KG1 (cell line): ENCODE measurements around the gene MEN1.
A peak's percentile ranks its signal among the peaks of the same experiment; 100 is the strongest.

Experiments used
- DNase-seq: peaks from one replicate; lab custom pipeline; 2025; lab: John Stamatoyannopoulos, UW

The MEN1 gene

DNA sequence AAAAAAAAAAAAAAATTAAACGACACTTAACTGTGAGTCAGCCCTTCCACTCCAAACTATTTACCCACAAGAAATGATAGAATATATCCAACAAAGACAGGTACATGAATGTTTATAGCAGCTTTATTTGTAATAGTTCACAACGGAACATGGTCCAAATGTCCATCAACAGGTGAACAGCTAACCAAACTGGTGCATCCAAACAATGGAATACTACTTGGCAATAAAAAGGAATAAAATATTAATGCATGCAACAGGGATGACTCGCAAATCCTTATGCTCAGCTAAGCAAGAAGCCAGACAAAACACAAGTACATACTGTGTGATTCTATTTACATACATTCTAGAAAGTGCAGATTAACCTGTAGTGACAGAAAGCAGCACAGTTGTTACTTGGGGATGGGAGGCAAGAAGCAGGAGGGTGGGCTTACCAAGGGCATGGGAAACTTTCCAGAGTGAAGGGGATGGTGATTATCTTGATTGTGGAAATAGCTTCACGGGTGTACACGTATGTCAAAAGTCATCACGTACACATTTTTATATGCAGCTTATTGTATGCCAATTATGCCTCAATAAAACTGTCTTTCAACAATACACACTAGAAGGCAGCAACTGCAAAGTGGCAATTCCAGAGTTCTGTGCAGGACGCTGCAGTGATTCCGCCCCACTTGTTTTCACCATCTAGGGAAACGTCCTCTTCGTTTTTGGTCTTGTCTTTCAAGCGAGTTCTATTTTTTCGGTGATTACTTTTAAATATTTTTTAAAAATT, 25.4 kb downstream of the MEN1 start:
- no peak for DNase-seq

- peak; percentile 100 for DNase-seq
These were observed 31.7 kb downstream of the MEN1 start, which contains the start of gene SF1 for GRCh38 chr11:64778473-64779298. Gene SF1 (minus strand): TSS chr11:64778542. CDS start chr11:64778392, 150 bp downstream.

DNA sequence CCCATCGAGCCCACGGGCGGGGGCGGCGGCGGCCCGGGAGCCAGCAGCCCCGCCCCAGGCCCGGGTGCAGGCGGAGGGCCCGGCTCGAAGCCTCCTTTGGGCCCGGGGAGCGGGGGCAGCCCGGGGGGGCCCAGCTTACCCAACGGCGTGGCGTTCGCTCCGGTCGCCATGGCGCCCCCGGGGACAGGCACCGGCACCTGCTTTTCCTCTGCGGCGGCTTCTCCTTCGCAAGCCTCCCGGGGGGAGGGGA, 32.2 kb downstream of the MEN1 start:
- no peak for DNase-seq

- DNase-seq, result peak; percentile 73
These were observed 32.7 kb downstream of the MEN1 start for GRCh38 chr11:64777449-64778222.

GRCh38 chr11:64776875-64777274, 33.5 kb downstream of the MEN1 start:
- DNase-seq, result no peak

DNA sequence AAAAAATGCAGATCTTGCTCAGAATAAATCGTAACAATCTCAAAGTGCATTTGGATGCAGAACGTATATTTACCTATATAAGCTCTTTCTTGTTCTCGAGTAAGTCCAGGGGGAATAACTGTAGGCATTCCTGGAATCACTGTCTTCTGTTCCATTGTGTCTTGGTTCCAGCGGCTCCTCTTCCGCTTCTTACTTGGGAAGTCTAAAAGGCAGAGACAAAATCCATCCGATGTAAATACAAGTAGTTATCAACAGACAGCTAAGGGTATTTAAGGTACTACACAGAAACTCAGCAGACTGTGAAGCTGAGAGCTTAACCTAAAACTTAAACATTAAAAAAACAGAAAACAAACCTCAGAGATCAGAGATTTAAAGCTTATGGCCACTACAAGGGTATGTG, 33.9 kb downstream of the MEN1 start:
- no peak for DNase-seq

GRCh38 chr11:64774144-64774543, 36.2 kb downstream of the MEN1 start:
- no peak for DNase-seq

- DNase-seq, result no peak
These were observed 37.9 kb downstream of the MEN1 start for GRCh38 chr11:64772303-64773018.

DNA sequence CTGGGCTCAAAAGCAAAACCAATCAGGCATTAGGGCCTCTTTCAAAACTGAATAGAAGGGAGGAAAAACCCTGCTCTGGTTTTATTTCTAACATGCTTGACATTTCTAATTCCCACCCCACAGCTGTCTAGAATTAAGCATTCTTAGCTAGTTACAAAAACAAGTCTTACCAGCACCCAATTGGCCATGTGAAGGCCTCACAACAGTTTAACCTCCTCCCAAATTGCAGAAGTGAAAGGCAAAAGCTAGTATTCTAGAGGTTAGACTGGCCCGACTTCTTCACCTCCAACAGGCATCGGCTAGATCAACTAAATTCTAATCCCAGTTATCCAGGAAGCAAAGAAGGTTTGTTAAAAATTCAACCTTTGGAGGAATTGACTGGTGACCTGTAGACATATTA, 38.5 kb downstream of the MEN1 start:
- DNase-seq, result no peak

DNA sequence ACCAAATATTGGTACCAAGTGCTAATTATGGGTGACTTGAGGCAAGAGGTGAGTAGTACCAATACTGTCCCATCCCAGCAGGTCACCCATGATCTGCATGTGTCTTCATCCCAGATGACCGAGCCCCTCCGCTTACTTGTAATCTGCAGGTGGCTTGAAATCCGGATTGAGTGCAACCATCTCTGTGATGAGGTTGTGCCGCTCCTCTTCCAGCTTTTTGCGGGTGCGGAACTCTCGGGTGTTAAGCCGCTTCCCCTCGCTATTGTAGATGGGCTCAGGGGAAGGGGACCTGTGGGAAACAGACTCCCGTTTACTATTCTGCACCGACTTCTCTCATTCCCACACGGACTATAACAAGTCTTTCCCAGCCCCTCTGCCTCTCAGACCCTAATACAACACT, 40.2 kb downstream of the MEN1 start:
- DNase-seq, result no peak

GRCh38 chr11:64769283-64769682, 41.1 kb downstream of the MEN1 start:
- DNase-seq, result no peak

GRCh38 chr11:64768300-64768694, 42.1 kb downstream of the MEN1 start:
- no peak for DNase-seq

- no peak for DNase-seq
These were observed 42.7 kb downstream of the MEN1 start for GRCh38 chr11:64767344-64768299.

- no peak for DNase-seq
These were observed 43.5 kb downstream of the MEN1 start for GRCh38 chr11:64766881-64767280.

GRCh38 chr11:64765851-64766665, 44.3 kb downstream of the MEN1 start:
- no peak for DNase-seq

DNA sequence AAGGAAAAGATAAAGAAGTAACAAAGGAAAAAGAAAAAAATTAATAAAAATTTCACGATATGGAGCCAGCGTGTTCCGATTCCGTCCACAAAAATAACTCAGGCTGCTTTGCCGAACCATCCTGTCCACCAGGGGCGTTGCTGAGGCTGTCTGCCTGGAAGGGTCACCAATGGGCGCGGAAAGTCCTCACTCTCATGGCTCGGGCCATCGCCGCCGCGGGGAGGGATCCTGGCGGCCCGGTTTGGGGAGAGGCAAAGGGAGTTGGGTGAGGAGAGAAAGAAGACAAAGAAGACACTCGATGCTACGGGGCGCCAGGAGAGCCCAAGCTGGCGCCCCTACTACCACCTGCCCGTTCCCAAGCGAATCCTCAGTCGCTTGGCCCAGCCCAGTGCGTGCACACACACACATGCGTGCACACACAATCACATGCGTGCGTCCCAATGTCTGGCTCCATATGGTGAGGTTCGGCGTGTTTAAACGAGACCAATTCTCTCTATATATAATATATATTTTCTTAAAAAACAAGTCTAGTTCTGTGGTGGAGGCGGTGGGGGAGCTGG, 45.0 kb downstream of the MEN1 start:
- DNase-seq, result no peak

GRCh38 chr11:64764753-64765152, 45.6 kb downstream of the MEN1 start:
- no peak for DNase-seq

- no peak for DNase-seq
These were observed 46.2 kb downstream of the MEN1 start for GRCh38 chr11:64764040-64764611.

DNA sequence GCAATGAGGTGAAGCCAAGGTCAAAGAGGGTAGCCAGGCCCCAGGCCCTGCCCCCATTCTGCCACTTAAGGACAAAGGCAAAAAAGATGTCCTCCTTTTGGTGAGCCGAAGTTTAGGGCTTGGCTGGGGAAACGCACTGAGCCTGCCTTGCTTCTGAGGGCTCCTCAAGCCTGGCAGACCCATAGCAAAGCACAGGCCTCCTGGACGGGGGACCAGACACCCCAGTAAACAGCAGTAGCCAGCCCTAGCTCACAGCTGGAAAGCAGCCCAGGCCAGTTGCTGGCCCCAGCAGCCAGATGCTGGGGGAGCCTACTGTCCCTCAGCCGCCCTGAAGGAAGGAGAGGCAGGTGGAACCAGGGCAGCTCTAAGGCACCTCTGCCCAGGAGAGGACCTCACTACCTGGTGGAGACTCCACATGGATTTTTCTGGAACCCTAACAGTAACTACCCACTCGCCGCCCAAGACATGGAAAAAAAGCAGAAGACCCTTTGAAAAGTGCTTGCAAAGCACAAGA, 46.8 kb downstream of the MEN1 start:
- DNase-seq, result no peak
